Measurements from ENCODE around the gene RSBN1.

Gene RSBN1

DNA sequence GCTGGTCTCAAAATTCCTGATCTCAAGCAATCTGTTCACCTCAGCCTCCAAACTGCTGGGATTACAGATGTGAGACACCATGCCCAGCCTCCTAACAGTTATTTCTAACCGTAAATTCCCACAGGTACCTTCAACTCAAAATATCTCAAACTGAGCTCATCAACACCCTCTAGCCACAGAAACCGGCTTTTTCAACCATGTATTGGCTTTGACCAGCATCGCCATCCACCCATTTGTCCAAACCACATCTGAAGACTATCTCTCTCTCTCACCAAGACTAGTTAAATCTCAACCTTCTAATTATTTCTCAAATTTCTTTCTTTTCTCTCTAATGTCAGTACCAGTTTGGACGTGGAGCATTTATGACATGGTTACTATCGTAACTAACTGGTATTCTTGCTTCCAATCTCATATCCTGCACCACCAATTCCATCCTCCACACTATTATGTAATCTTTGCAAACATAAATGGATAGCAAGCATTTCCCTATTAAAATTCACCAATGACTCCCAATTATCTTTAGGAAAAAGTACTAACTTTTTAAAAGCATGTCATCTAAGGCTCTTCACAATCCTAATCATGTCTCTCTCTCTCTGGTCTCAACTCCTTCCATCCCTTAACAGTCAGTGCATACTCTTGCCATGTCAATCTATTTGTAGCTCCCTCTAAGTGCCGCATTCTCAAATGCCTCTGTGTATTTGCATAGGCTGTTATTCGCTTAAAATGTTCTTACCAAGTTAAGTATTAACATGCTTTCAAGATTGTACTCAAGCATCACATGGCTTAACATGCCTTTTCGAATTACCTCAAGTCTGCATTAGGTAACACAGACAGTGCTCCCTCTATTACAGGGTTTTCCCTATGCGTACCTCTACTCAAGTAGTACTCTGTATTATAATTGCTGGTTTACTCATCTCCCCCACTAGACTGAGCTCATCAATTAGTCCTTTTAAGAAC is 18.1 kb downstream of the RSBN1 start:
- no peak overlapping the region for H3K4me3 ChIP-seq (replicated peaks; ENCODE audit: low read depth, low read length)
- TF ChIP-seq, protein P1, sequence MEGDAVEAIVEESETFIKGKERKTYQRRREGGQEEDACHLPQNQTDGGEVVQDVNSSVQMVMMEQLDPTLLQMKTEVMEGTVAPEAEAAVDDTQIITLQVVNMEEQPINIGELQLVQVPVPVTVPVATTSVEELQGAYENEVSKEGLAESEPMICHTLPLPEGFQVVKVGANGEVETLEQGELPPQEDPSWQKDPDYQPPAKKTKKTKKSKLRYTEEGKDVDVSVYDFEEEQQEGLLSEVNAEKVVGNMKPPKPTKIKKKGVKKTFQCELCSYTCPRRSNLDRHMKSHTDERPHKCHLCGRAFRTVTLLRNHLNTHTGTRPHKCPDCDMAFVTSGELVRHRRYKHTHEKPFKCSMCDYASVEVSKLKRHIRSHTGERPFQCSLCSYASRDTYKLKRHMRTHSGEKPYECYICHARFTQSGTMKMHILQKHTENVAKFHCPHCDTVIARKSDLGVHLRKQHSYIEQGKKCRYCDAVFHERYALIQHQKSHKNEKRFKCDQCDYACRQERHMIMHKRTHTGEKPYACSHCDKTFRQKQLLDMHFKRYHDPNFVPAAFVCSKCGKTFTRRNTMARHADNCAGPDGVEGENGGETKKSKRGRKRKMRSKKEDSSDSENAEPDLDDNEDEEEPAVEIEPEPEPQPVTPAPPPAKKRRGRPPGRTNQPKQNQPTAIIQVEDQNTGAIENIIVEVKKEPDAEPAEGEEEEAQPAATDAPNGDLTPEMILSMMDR (IDR thresholded peaks at IDR 0.05; ENCODE audit: low read depth, low read length, missing control alignments): no peak
- DNase-seq (ENCODE audit: extremely low read depth, low read depth): no peak

DNA sequence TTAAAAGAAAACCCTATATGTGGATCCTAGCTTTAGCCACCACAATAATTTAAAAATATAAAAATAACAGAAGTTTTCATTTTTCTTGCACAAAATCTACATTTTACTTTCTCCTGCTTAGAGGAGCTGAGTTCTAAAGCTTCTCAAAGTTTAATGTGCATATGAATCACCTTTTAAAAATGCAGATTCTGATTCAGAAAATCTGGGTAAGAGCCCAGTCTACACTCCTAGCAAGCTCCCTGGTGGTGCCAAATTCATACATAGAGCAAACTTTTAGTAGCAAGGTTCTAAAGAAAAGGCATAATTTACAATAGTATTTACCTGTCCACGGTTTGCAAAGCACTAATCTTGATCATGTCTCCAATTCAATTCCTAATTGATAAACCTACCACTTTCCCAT is 19.3 kb downstream of the RSBN1 start:
- DNase-seq (ENCODE audit: extremely low read depth, low read depth): no peak
- TF ChIP-seq, protein P1 (IDR thresholded peaks at IDR 0.05; ENCODE audit: low read depth, low read length, missing control alignments): no peak
- H3K4me3 ChIP-seq (replicated peaks; ENCODE audit: low read depth, low read length): no peak overlapping the region

DNA sequence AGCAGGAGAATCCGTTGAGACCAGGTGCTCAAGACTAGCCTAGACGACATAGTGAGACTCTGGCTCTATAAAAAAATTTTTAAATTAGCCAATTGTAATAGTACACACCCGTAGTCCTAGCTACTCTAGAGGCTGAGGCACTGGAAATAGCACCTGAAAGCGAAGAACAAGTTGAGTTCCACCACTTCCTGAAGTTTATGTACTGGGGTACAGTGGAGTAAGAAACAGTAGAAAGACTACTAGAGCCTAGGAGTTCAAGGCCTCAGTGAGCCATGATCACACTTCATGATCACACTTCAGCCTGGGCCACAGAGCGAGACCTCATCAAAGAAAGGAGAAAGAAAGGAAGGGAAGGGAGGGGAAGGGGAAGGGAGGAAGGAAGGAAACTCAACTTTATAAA is 19.8 kb downstream of the RSBN1 start:
- no peak for DNase-seq (ENCODE audit: extremely low read depth, low read depth)

DNA sequence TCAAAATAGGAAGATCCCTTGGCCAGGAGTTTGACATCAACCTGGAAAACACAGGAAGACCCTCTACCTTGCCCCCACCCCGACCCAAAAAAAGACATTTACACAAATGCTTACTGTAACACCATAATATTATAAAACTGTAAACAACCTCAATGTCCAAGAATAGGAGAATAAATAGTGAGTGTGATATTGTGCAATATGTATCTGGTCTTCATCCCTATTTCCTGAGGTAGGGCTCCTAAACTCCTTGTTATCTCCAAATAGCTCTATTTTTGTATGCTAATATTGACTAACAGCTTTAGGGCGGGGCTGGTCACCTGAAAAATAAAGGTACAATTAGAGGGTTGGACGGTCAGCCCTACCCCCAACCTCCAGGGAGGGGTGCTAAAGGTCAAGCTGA is 23.5 kb downstream of the RSBN1 start:
- H3K4me3 ChIP-seq (replicated peaks; ENCODE audit: low read depth, low read length): no peak overlapping the region
- TF ChIP-seq, protein P1 (IDR thresholded peaks at IDR 0.05; ENCODE audit: low read depth, low read length, missing control alignments): no peak
- DNase-seq (ENCODE audit: extremely low read depth, low read depth): no peak

More for the DNA sequence above, 19.8 kb downstream of the RSBN1 start:
- TF ChIP-seq, protein P1 (IDR thresholded peaks at IDR 0.05; ENCODE audit: low read depth, low read length, missing control alignments): no peak
- no peak overlapping the region for H3K4me3 ChIP-seq (replicated peaks; ENCODE audit: low read depth, low read length)

DNA sequence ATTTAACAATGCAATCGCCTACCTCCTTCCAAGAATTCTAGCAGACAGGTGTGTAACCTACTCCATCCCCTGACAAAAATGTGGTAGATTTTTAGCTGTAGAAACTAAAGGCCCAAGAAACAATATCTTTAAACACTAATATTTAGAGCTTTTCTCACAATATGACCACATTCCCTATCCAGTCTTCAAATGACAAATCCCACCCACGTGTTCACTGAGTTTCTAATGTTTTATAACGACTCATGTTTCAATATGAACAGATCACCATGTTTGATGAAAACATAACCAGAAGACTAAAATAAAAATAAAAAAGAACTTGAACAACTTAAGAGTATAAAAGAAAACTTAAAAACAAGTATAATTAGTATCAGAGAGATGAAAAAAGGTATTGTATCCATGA is 24.6 kb downstream of the RSBN1 start:
- TF ChIP-seq, protein P1 (IDR thresholded peaks at IDR 0.05; ENCODE audit: low read depth, low read length, missing control alignments): no peak
- H3K4me3 ChIP-seq (replicated peaks; ENCODE audit: low read depth, low read length): no peak overlapping the region
- no peak for DNase-seq (ENCODE audit: extremely low read depth, low read depth)

DNA sequence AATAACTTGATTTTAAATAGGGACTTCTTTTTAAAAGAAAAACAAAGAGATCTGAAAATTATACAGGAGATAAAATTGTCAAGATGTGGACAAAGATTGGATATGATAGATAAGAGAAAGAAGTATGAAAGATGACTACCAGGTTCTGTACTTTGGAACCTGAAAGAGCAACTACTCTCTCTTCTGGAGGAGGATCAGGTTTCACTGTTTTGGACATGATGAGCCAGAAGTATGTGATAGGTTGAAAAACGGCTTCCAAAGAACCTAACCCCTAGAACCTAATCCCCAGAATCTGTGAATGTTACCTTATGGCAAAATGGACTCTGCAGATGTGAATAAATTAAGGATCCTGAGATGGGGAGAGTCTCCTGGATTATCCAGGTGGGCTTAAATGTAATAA is 26.2 kb downstream of the RSBN1 start:
- no peak overlapping the region for H3K4me3 ChIP-seq (replicated peaks; ENCODE audit: low read depth, low read length)
- no peak for DNase-seq (ENCODE audit: extremely low read depth, low read depth)
- TF ChIP-seq, protein P1 (IDR thresholded peaks at IDR 0.05; ENCODE audit: low read depth, low read length, missing control alignments): no peak
